Loucy (cell line): Measurements from ENCODE around the gene TMEM208.
A peak's percentile ranks its signal among the peaks of the same experiment; 100 is the strongest.

Experiments used
- H2AFZ ChIP-seq: fragments of 200-600 bp; sonication (generic); 2 replicates; pipeline ENCODE4 v1.6.0; 2016; ENCODE audit warnings: antibody characterized with exemption, mild to moderate bottlenecking, low read length, moderate library complexity
- H3F3A ChIP-seq: fragments of 200-600 bp; 2 replicates; pipeline ENCODE4 v1.6.0; 2016; ENCODE audit warnings: antibody characterized with exemption, low read depth, mild to moderate bottlenecking
- H3K27me3 ChIP-seq: fragments of 200-600 bp; sonication (generic); 2 replicates; pipeline ENCODE4 v1.6.1; 2014; ENCODE audit warnings: low read length, mild to moderate bottlenecking; ENCODE audit not compliant: insufficient read depth, poor library complexity, severe bottlenecking
- H3K36me3 ChIP-seq: fragments of 200-600 bp; sonication (generic); 2 replicates; pipeline ENCODE4 v1.6.1; 2016; ENCODE audit warnings: low read length; ENCODE audit not compliant: insufficient read depth
- H3K4me1 ChIP-seq: fragments of 200-600 bp; sonication (generic); 2 replicates; pipeline ENCODE4 v1.5.1; 2014; ENCODE audit warnings: low read length, mild to moderate bottlenecking; ENCODE audit not compliant: insufficient read depth, poor library complexity, severe bottlenecking
- H3K4me2 ChIP-seq: fragments of 200-600 bp; sonication (generic); 2 replicates; pipeline ENCODE4 v1.6.0; 2014; ENCODE audit warnings: antibody characterized with exemption, low read length, low read depth, mild to moderate bottlenecking; ENCODE audit not compliant: poor library complexity, severe bottlenecking
- H3K4me3 ChIP-seq: fragments of 200-600 bp; sonication (generic); 2 replicates; pipeline ENCODE4 v1.5.1; 2014; ENCODE audit warnings: low read length, mild to moderate bottlenecking, mixed read lengths; ENCODE audit not compliant: poor library complexity, severe bottlenecking
- H3K79me2 ChIP-seq: fragments of 200-600 bp; sonication (generic); 2 replicates; pipeline ENCODE4 v1.6.1; 2014; ENCODE audit warnings: low read length; ENCODE audit not compliant: insufficient read depth
- H3K9ac ChIP-seq: fragments of 200-600 bp; sonication (generic); 2 replicates; pipeline ENCODE4 v1.6.0; 2014; ENCODE audit warnings: mild to moderate bottlenecking, low read depth, low read length, moderate library complexity; ENCODE audit not compliant: poor library complexity, severe bottlenecking
- H3K9me2 ChIP-seq: fragments of 200-600 bp; sonication (generic); replicated peaks from 2 replicates; pipeline ENCODE4 v1.6.1; 2016; ENCODE audit warnings: low read depth, low read length, mixed read lengths
- H3K9me3 ChIP-seq: fragments of 200-600 bp; sonication (generic); 2 replicates; pipeline ENCODE4 v1.6.1; 2014; ENCODE audit warnings: mild to moderate bottlenecking, antibody characterized with exemption, low read length, low read depth; ENCODE audit not compliant: insufficient read depth
- H4K20me1 ChIP-seq: fragments of 200-600 bp; sonication (generic); 2 replicates; pipeline ENCODE4 v1.6.0; 2014; ENCODE audit warnings: antibody characterized with exemption, low read length, mild to moderate bottlenecking; ENCODE audit not compliant: insufficient read depth, poor library complexity, severe bottlenecking
- CTCF ChIP-seq: fragments of 200-600 bp; sonication (generic); conservative IDR thresholded peaks from 2 replicates; pipeline ENCODE4 v1.5.1; 2014; ENCODE audit warnings: mild to moderate bottlenecking, antibody characterized with exemption, low read length
- EZH2phosphoT487 ChIP-seq: fragments of 200-600 bp; IDR thresholded peaks from 2 replicates; pipeline ENCODE4 v1.6.1; 2018; ENCODE audit warnings: antibody characterized with exemption, mild to moderate bottlenecking, moderate library complexity, borderline replicate concordance

The TMEM208 gene

GRCh38 chr16:67190041-67190440, 36.9 kb upstream of the TMEM208 start, which contains the start of gene EXOC3L1:
TSS of gene EXOC3L1 (minus strand) at chr16:67190136. CDS start at chr16:67189676, 460 bp downstream.
- Histone ChIP-seq H3K9ac (no peak within 1 kb of the TSS), H3K79me2 (peaks cover 31% of the 10 kb centered on the region), H2AFZ (no peak within 1 kb of the TSS), H3K4me3 (no peak within 1 kb of the TSS), H3K36me3 (peaks cover 7% of the 10 kb centered on the region; the same call in 1 of the 2 replicates), H3K9me3 (no peaks in the 10 kb centered on the region), H3K4me1 (peaks cover 16% of the 10 kb centered on the region), H3K9me2 (no peaks in the 10 kb centered on the region), H3K27me3 (no peaks in the 10 kb centered on the region), H3F3A (no peaks in the 10 kb centered on the region), H3K4me2 (no peak within 1 kb of the TSS), H4K20me1 (peaks cover 26% of the 10 kb centered on the region)
- TF ChIP-seq CTCF (no peak), EZH2phosphoT487 (no peak)

- H3K36me3 ChIP-seq: peaks cover 14% of the 10 kb centered on the region; the same call in 1 of the 2 replicates
- no peaks in the 10 kb centered on the region for H3K9me3 ChIP-seq
- H2AFZ ChIP-seq: no peak overlapping the region
- peaks cover 37% of the 10 kb centered on the region for H3K79me2 ChIP-seq
- peak overlapping the region; percentile 53 for H3K4me2 ChIP-seq
- peaks cover 16% of the 10 kb centered on the region for H3K4me1 ChIP-seq
- H4K20me1 ChIP-seq: peaks cover 26% of the 10 kb centered on the region
- TF ChIP-seq CTCF: no peak
- no peak for TF ChIP-seq EZH2phosphoT487
- no peaks in the 10 kb centered on the region for H3K27me3 ChIP-seq
- H3F3A ChIP-seq: no peaks in the 10 kb centered on the region
- H3K9ac ChIP-seq: no peak overlapping the region
- H3K9me2 ChIP-seq: no peaks in the 10 kb centered on the region
- H3K4me3 ChIP-seq: no peak overlapping the region
Measured at GRCh38 chr16:67190448-67191399, 36.2 kb upstream of the TMEM208 start.

- H4K20me1 ChIP-seq: peaks cover 29% of the 10 kb centered on the region
- H3F3A ChIP-seq: no peaks in the 10 kb centered on the region
- peaks cover 45% of the 10 kb centered on the region for H3K79me2 ChIP-seq
- no peaks in the 10 kb centered on the region for H3K9me3 ChIP-seq
- TF ChIP-seq EZH2phosphoT487: no peak
- no peak for TF ChIP-seq CTCF
- peaks cover 21% of the 10 kb centered on the region; the same call in 1 of the 2 replicates for H3K36me3 ChIP-seq
- H3K9me2 ChIP-seq: no peaks in the 10 kb centered on the region
- H3K4me2 ChIP-seq: peak overlapping the region; percentile 53
- H3K27me3 ChIP-seq: no peaks in the 10 kb centered on the region
- peak overlapping the region; percentile 94 for H3K9ac ChIP-seq
- peak overlapping the region; percentile 71; the same call in 1 of the 2 replicates for H2AFZ ChIP-seq
- peaks cover 16% of the 10 kb centered on the region for H3K4me1 ChIP-seq
- H3K4me3 ChIP-seq: peak overlapping the region; percentile 98
Measured at GRCh38 chr16:67191411-67191994, 35.4 kb upstream of the TMEM208 start.
